Activated CD4-positive, alpha-beta T cell treated with anti-CD3 and anti-CD28 coated beads for 1 hour (primary cell): ENCODE data around the gene NOS3.

Source experiments
- DNase-seq: peaks from one replicate; pipeline ENCODE4 v3.0.0-alpha.2; 2020

NOS3 gene

GRCh38 chr7:150952331-150953050 is 38.3 kb upstream of the NOS3 start:
- no peak for DNase-seq

- DNase-seq = no peak
Measured at GRCh38 chr7:150953061-150953997, 37.5 kb upstream of the NOS3 start.

- no peak for DNase-seq
Measured at GRCh38 chr7:150954201-150954985, 36.4 kb upstream of the NOS3 start.

- DNase-seq = no peak
Measured at GRCh38 chr7:150954986-150955518, 35.8 kb upstream of the NOS3 start.

GRCh38 chr7:150955519-150956394 is 35.1 kb upstream of the NOS3 start:
- DNase-seq = no peak

GRCh38 chr7:150956395-150957132 is 34.3 kb upstream of the NOS3 start:
- DNase-seq = no peak

- no peak for DNase-seq
Measured at GRCh38 chr7:150957133-150958020, 33.4 kb upstream of the NOS3 start.

GRCh38 chr7:150958062-150958552 is 32.7 kb upstream of the NOS3 start:
- DNase-seq = no peak

GRCh38 chr7:150958597-150958996 is 32.2 kb upstream of the NOS3 start:
- DNase-seq = no peak

GRCh38 chr7:150959081-150959480 is 31.7 kb upstream of the NOS3 start:
- DNase-seq = no peak

GRCh38 chr7:150959739-150960734 is 30.8 kb upstream of the NOS3 start:
- DNase-seq = no peak

- DNase-seq = no peak
Measured at GRCh38 chr7:150961510-150962289, 29.1 kb upstream of the NOS3 start.

GRCh38 chr7:150962290-150962552 is 28.6 kb upstream of the NOS3 start:
- no peak for DNase-seq

GRCh38 chr7:150962553-150963399 is 28.0 kb upstream of the NOS3 start:
- DNase-seq = peak; percentile 44

GRCh38 chr7:150963707-150964559 is 26.9 kb upstream of the NOS3 start:
- no peak for DNase-seq

GRCh38 chr7:150964593-150965111 is 26.2 kb upstream of the NOS3 start:
- no peak for DNase-seq
